Renal pelvis (tissue), 4 donors: ENCODE data around the gene KRTAP5-6. TPM values are rescaled to one million over a fixed set of nuclear protein-coding genes. Genes with fewer than 3 reads are reported as not detected.

Experiments used
- DNase-seq: peaks from one replicate; pipeline ENCODE4 v3.0.0-alpha.2; 2013
- polyA plus RNA-seq, 3 donors: library from polyadenylated mRNA; unstranded; fragments of 120-200 nt; gene quantifications; one replicate each; pipeline ENCODE4 v1.2.1, GENCODE V29; 2013; ENCODE audit not compliant: insufficient read length in 3 of 3

The KRTAP5-6 gene
- polyA plus RNA-seq, 3 donors: not detected

DNA sequence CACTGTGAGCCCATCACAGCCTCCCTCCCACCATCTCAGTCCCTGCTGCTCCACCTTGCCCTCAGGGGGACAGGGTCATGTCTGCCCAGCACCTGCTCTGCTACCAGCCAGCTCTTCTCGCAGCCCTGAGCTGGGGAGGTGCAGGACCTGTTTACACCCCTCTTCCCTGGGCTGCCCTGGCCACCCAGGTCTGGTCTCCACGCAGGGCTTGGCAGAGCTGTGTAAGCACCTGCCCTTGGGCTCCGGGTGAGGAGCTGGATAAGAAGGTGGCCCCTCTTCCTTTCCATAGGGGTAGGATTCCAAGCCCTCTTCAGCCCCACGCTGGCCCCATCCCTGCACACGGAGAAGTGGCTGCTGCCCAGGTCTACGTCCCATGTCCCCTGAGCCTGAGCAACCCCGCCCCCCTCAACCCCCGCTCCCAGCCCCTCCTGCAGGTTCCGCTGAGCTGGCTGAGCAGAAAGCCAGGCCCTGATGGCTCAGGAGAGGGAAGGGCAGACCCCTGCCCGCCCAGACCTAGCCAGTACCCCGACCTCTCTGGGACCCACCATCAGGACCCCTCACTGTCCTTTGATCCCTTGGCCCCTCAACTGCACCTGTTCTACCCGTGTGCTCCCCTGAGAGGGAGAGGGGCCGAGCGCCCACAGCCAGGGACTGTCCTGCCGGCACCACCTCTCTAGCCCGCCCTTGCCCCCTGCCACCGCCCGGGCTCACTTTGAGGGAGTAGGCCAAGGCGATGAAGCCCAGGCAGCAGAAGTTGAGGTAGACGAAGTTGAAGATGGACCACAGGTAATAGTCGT lies 50.2 kb downstream of the KRTAP5-6 start:
- no peak for DNase-seq

Other genes with a start within 250 kb of the KRTAP5-6 start
- 10 to 100 TPM; 33.0 to 34.8 (median 33.0) TPM for gene MOB2, start 210.4 kb upstream of the KRTAP5-6 start, polyA plus RNA-seq
- gene DUSP8, start 124.9 kb upstream of the KRTAP5-6 start, polyA plus RNA-seq: 1 to 10 TPM; 3.0 to 4.0 (median 3.6) TPM
- under 1 TPM; 0.13 to 0.64 (median 0.48) TPM for gene KRTAP5-1, start 111.9 kb upstream of the KRTAP5-6 start, polyA plus RNA-seq
- under 1 TPM in 2 of 3 donors, not detected in 1; 0.25 to 0.42 TPM for gene KRTAP5-2, start 98.9 kb upstream of the KRTAP5-6 start, polyA plus RNA-seq
- gene KRTAP5-3, start 88.7 kb upstream of the KRTAP5-6 start, polyA plus RNA-seq: not detected
- not detected for gene KRTAP5-4, start 75.1 kb upstream of the KRTAP5-6 start, polyA plus RNA-seq
- gene KRTAP5-5, start 67.4 kb upstream of the KRTAP5-6 start, polyA plus RNA-seq: not detected
- gene IFITM10, start 53.4 kb downstream of the KRTAP5-6 start, polyA plus RNA-seq: under 1 TPM; 0.19 to 0.34 (median 0.31) TPM
- 100 to 1,000 TPM; 226 to 268 (median 263) TPM for gene CTSD, start 66.7 kb downstream of the KRTAP5-6 start, polyA plus RNA-seq
- gene SYT8, start 137.8 kb downstream of the KRTAP5-6 start, polyA plus RNA-seq: under 1 TPM; 0.24 to 0.40 (median 0.34) TPM
- gene TNNI2, start 141.8 kb downstream of the KRTAP5-6 start, polyA plus RNA-seq: 1 to 10 TPM in 1 of 3 donors, under 1 TPM in 1, not detected in 1; 0.32 to 6.6 TPM
- gene LSP1, start 155.9 kb downstream of the KRTAP5-6 start, polyA plus RNA-seq: 1 to 10 TPM; 4.8 to 7.2 (median 6.4) TPM
- gene PRR33, start 194.7 kb downstream of the KRTAP5-6 start, polyA plus RNA-seq: under 1 TPM in 2 of 3 donors, not detected in 1; 0.11 to 0.25 TPM
- 10 to 100 TPM in 2 of 3 donors, 1 to 10 TPM in 1; 9.7 to 12.5 (median 10.5) TPM for gene TNNT3, start 222.5 kb downstream of the KRTAP5-6 start, polyA plus RNA-seq